NOMO-1 (cell line): ENCODE data around the gene WFDC6.
"Not testable (repeated sequence)": the region's sequence is repeated elsewhere in the genome, so short reads cannot be mapped to it uniquely, and the experiment has no call there.

Experiments used
- DNase-seq, 2 experiments: peaks; one replicate each; lab custom pipeline; 2025; ENCODE audit not compliant: unreplicated experiment in 2 of 2; lab: John Stamatoyannopoulos, UW

WFDC6 gene

DNA sequence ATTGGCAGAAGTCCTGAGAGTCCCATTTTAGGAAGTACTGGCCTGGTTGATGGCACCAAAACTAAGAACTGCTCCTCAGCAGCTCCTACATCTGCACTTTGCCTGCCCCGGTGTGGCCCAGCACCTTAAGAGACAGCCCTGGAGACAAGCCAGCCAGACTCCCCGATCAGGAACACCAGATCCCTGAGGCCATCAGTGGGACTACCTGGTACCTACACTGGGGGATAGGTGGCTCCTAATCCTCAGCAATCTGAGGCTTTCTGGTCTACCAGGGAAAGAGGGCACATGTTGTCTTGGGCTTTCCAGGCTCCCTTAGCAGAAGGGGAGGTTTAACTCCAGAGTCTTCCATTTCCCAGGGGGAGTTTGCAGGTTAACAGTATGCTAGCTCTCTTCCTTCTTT, at the start of gene WFDC6:
WFDC6 (minus strand) TSS at position 101 of the 400 bp plus-strand sequence; CDS start at position 26, 75 bp downstream.
- no peak for DNase-seq

DNA sequence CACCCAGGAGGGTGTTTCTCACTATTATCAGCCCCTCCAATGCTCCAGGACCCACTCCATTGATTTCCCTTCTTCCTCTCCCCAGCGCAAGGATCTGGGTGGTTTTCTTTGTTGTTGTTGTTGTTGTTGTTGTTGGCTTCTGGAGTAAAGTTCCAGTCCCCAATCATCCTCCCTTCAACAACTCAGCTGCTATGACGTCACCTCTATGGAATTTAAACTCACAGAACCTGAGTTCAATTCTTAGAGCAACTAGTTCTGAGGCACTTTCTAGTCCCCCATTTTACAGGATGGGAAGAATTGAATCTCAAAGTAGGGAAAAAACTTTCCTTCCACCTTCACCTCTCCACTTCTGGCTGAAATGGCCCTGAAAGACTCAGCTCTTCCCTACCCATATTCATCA, 49.5 kb upstream of the WFDC6 start:
- no peak for DNase-seq

DNA sequence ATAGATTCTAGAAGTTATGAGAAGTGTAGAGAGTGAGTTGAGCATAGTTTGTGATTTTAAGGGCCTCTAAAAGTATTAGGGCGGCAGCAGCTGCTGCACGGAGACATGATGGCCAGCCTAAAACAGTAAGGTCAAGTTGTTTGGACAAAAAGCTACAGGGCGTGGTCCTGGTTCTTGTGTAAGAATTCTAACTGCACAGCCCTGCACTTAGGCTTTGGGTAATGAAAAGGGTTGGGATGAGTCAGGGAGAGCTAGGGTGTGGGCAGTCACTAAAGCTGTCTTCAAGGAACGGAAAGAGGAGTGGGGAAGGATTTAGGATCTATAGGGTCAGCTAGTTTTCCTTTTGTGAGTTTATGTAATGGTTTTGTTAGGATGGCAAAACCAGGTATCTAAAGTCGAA, 46.7 kb upstream of the WFDC6 start:
- not testable (repeated sequence) for DNase-seq

DNA sequence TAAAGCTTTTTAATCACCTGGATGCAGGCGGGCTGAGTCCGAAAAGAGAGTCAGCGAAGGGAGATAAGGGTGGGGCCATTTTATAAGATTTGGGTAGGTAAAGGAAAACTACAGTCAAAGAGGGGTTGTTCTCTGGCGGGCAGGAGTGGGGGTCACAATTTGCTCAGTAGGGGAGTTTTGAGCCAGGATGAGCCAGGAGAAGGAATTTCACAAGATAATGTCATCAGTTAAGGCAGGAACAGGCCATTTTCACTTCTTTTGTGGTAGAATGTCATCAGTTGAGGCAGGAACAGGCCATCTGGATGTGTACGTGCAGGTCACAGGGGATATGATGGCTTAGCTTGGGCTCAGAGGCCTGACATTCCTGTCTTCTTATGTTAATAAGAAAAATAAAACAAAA, 45.0 kb upstream of the WFDC6 start:
- DNase-seq, result not testable (repeated sequence)

DNA sequence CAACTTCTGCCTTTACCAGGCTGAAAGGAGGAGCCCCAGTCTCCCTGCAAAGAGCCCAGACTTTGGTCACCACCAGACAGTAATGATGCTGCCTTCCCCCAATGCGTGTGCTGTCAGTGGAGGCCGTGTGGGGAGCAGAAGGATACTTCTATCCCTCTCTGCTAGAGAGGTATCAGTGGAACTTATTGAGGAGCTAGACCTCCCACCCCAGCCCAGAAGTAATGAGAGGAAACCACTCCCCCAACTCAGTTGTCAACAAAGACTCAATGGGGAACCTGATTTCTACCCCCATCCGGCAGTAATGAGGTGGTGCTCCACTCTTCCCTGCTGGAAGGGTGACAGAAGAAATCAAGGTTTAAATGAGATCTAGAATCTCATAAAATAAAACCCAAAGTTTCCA, 44.2 kb upstream of the WFDC6 start:
- no peak for DNase-seq

DNA sequence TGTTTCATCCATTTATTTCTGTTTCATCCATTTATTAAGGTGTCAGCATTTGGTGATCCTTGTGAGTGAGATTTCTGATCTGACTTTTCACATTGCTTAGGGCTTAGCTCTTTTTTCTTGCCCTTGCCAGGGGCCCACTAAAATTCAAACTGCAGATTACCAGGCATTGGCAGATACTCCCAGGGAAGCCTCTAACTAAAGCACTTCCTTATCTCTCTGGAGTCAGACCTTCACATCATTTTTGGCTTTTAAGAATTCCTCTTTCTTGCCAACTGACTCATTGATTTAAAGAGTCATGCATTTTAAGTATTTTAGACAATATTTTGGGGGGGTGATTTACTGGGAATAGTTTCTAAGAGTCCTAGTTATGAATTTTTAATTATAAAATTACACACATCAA, 42.4 kb upstream of the WFDC6 start:
- DNase-seq, result no peak

DNA sequence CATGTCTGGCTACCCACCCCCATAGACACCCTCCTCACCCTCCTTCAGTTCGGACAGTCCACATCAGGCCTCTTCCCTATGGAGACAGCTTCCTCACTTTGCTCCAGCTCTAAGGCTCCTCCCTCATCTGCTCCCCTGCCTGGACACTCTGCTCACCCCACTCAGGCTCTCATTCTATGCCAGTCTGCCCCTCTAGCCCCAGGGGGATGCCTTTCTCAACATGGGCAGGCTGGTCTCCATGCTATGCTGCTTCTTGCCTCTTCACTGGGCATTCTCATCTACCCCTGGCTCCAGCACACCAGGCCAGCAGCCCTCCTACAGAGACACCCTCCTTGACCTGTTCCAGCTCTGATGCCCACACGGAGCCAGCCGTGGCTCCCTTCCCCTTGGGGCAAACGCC, 39.9 kb upstream of the WFDC6 start, which contains the start of gene WFDC8:
WFDC8 (minus strand) TSS at position 101 of the 400 bp plus-strand sequence; CDS start at position 64, 37 bp downstream.
- no peak for DNase-seq

DNA sequence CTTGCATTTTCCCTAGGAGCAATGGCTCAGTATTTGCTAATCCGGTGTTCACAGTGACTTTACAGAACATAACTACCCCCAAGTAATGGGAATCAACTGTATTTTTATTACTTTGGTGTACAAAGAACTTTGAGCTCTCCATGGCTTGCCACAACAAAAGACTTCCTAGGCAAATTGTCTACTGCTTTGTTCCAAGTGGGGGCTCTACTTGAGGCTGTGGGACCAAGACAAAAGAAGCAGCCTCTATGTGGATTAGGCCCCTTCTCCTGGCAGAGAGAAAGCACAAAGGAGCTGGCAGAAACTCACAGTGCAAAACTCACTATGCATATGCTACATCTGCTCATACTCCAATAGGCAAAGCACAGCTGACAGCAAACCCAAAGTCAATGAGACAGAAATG, 38.9 kb upstream of the WFDC6 start:
- no peak for DNase-seq

DNA sequence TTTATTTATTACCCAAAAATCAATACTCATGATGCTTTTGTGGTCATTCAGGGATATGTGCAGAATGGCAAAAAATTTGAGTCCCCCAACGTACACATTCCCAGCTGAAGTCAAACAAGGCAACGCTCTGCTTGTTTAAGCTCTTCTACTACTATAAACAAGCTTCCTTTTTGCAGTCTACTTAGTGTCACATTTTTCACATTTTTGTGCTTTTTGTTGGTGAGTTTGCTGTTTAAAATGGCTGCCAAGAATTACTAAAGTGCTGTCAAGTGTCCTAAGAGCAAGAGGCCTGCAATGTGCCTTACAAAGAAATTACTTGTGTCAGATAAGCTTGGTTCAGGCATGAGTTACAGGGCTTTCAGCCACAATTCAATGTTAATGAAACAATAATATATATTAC, 37.7 kb upstream of the WFDC6 start:
- DNase-seq, result no peak

DNA sequence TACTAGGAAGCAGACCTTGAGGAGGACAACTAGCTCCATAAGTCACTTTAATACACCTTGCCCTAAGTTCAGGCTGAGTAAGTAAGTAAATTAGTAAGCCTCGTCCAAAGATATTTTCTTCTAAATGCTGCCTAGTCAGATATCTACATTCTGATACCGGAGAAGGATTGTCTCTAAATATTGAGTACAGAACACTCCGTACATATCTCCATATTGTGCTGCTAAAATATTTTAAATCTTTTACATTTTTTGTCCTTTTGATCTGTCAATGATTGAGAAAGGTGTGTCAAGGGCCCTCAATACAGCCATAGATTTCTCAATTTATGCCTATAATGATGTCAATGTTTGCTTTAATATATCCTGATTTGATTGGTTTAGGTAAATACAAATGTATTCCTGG, 36.6 kb upstream of the WFDC6 start:
- DNase-seq, result no peak

DNA sequence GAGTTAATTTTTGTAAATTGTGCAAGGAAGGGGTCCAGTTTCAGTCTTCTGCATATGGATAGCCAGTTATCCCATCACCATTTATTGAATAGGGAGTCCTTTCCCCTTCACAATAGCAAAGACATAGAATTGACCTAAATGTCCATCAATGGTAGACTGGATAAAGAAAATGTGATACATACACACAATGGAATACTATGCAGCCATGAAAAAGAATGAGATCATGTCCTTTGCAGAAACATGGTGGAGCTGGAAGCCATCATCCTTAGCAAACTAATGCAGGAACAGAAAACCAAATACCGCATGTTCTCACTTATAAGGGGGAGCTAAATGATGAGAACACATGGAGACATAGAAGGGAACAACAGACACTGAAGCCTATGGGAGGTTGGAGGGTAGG, 30.4 kb upstream of the WFDC6 start:
- not testable (repeated sequence) for DNase-seq

DNA sequence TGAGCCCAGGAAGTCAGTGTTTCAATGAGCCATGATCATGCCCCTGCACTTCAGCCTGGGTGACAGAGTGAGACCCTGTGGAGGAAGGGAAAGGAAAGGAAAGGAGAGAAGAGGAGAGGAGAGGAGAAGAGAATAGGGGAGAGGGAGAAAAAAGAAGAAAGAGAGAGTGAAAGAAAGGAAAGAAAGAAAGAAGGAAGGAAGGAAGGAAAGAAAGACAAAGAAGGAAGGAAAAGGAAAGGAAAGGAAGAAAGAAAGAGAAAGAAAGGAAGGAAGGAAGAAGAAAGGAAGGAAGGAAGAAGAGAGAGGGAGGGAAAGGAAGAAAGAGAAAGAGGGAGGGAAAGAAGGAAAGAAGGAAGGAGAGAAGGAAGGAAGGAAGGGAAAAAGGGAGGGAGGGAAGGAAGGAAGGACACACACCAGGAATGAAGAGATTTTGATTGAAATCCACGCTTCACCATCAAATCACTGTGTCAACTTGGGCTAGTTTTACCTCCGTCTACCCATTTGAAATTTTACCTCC, 25.5 kb upstream of the WFDC6 start:
- DNase-seq, result no peak

DNA sequence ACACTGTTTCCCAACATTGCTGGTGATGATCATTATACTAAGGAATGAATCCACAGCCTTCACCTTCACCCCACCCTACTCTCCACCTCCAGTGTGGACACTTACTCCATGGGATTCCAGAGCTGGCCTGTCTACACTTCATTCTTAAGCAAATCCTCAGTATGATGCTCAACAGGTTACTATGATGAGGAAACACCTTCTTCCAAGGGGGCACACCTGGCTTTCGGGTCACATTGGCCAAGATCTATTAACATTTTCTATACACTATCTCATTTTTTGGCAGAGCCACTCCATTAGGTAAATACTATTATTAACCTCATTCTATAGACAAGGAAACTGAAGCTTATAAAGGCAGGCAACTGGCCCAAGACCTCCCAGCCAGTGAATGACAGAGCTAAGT, 15.9 kb upstream of the WFDC6 start:
- no peak for DNase-seq

DNA sequence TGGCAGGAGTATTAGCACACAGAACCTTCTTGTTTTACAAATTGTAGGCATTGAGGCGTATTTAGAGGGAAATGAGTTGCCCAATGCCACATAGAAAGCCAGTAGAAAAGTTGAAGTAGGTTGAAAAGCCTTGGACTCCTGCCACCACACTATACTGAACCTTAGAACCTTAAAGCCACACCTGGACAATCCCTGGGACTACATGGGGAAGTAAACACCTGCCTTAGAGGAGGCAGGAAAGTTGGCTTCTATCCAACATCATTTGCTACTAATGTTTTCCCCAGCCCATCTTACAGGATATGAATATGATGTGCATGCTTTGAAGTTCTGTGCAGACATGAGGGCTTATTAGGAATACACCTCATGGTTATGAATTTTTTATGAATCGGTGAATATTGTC, 13.2 kb upstream of the WFDC6 start:
- no peak for DNase-seq

DNA sequence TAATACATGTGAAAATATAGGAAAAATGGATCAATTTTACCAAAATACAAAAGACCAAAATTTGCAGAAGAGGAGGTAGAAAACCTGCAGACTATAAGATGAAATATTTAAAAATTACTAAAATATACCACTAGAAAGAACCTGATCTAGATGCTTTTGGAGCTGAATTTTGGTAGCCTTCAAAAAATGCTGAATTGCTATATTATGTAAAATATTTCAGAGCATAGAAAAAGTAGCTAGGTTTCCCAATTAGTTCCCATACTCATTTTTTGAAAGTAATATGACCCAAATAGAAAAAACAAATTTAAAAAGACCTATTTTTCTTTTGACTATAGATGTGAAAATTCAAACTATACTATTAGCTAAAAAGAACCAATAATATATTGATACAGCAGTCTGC, 11.5 kb upstream of the WFDC6 start:
- no peak for DNase-seq

DNA sequence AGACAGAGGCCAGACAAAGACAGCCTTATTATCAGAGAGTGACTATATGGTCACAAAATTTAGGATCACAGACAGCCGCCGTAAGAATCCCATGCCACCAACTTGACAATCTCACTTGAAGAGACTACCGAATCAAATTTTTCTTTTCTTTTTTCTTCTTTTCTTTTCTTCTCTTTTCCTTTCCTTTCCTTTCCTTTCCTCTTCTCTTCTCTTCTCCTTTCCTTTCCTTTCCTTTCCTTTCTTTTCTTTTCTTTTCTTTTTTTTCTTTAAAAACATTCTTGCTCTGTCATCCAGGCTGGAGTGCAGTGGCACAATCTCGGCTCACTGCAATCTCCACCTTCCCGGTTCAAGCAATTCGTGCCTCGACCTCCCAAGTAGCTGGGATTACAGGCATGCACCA, 9.1 kb upstream of the WFDC6 start:
- no peak for DNase-seq

DNA sequence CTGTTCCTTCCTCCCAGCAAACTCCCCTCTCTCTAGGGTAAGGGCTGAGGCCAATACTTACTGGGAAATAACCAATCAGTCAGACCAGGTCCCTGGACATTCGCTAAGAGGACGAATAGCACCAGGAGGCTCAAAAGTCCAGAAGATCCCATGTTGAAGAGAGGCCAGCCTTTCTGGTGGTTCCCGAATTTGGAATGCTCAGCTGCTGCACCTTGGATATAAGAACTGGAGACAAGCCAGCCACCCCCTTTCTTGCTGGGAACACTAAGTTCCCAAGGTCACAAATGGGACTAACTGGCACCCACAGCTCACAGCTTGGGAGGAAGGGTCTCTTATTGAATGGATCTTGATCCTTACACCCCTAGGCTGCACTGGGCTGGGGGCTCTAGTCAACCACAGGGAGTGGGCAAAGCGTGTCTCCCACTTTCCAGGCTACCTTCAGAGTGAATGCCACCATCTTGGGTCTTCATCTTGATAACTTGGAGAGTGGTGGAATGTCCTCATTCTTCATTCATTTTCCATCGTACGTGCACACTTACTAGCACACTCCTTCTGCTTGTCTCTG, 8.0 kb upstream of the WFDC6 start, which contains the start of gene EPPIN:
EPPIN (minus strand) TSS at position 196 of the 565 bp plus-strand sequence; CDS start at position 152, 44 bp downstream.
- no peak for DNase-seq

DNA sequence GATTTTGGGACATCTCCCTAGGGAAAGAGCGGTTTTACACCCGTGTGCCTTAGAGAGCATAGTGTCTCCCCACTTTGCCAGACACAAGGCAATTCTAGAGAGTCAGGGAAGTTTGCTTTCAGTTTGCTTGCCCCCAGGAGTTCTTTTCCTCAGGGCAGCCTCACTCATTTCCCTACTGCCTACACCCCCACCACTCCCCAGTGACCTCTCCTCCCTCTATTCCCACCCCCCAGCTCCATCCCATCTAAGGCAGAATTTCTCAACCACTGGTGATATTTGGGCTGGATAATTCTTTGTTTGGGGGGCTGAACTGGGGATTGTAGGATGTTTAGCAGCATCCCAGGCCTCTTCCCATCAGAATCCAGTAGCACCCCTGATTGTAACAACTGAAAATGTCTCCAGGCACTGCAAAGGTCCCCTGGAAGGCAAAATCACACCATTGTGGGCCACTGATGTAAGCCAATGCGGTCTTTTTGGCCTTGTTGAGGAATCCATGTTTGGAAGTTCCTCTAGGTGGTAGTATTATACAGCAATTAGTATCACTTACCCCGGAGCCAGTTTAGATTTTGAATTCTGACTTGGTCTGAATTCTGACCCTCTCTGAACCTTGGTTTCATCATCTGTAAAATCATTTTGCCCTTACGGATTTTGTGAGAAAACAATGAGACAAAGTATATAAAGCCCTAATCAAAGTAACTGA, 6.6 kb upstream of the WFDC6 start:
- peak in 1 of 2 experiments; percentile 50 for DNase-seq

DNA sequence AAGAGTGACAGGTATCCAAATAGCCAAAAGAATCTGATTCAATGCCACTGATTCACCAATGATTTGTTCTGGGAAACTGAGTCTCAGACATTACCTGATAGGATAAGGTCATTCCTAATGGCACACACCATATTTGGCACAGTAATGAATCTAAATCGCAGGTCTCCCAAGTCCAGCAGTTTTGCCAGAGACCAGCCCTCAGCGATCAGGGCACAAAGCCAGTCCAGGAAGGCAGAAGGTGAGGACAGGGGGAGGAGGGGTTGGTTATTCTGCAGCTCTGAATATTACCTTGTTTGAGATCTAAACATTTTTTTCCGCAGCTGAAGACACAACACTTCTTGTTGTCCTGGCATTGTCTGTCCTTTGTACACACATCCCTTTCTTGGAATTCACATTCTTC, 6.1 kb upstream of the WFDC6 start:
- no peak for DNase-seq

DNA sequence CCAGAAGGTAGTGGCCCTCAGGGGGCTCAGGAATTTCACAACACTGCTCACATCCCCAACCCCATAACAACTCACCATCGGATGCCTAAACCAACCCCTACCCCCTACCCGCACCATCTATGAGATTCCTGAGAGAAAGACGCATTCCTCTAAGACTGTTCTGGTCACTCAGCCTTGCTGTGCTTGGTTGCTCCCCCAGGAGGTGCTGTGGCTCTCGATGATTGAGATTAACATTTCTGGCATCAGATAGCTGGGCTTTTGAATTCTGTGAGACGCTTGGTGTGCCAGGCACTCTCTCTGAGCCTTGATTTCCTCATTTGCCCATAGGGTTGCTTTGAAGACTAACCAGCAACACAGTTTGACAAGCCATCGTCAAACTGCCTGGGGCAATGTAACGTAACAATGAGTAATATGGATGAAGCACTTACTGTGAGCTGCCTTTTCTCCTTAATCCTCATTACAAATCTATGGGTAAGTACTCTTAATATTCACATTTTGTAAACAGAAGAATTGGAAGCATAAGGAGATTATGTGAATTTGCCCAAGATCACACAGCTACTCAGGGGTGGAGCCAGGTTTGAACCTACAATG, 978 bp downstream of the WFDC6 start:
- no peak for DNase-seq

DNA sequence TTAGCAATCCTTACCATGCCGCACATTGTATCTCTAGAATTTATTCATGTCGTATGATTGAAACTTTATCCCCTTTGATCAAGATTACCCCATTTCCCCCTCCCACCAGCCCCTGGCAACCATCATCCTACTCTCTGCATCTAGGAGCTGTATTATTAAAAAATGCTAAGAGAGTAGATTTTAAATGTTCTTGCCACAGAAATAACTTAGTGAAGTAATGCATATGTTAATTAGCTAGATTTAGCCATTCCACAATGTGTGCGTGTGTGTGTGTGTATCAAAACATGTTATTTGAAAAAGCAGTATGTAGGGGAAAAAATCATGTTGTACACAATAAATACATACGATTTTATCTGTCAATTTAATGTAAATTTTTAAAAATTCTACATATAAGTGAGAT, 12.0 kb downstream of the WFDC6 start:
- no peak for DNase-seq

DNA sequence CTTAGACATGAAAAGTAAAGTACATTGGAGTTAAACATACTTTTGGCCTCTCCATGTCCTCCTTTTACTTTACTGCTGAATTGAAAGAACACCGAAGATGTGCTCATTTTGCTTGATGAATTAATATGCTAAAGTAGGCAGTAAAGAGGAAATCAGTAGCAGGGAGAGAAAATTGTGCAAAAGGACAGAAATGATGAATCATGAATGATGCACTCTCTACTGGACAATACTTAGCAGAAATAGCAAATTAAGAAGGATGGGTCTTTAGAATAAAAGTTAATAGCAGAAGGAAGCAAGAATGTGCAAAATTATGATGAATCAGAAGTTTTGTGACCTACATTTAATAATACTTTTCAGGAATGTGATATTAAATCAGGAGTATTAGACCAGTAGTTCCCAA, 15.5 kb downstream of the WFDC6 start:
- peak in 1 of 2 experiments; percentile 66 for DNase-seq
